Suppressor macrophage treated with lipopolysaccharide for 4 hours (primary cell): ENCODE measurements around the gene DBP.
A peak's percentile ranks its signal among the peaks of the same experiment; 100 is the strongest.
"Not testable (repeated sequence)": the region's sequence is repeated elsewhere in the genome, so short reads cannot be mapped to it uniquely, and the experiment has no call there.

Experiments used
- DNase-seq: peaks from one replicate; pipeline ENCODE4 v3.0.0-alpha.2; 2020

DBP gene

DNA sequence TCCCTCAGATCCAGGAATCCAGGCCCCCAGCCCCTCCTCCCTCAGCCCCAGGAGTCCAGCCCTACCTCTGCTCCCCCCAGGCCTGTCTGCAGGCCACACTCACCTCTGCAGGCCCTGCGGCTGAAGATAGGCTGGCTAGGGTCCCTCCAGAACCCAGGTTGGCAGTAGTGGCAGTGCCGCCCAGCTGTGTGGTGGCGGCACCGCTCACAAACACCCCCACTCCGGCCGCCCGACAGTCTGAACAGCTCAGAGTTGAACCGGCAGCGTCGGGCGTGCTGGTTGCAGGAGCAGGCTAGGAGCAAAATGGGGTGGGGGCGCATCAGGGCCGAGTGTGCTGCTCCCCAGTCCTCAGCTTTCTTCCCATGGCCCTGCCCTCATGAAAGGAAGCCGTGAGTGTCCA lies 27.3 kb upstream of the DBP start:
- no peak for DNase-seq

DNA sequence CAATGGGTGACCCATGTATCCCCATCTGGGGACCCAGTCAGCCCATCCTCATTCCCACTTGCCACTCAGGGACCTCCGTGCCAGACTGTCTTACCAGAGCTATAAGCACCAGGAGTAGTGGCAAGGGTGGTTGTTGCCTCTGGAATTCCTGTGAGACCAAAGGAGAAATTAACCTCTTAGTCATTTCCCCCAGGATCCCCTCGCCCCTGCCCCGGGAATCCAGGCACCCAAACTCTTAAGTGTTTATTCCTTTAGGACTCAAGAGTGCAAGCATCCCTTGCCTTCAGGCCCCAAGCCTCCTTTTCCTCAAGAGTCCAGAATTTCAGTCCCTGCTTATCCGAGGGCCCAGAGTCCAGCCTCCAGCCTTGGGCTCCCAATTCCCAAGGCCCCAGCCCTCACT lies 26.5 kb upstream of the DBP start:
- no peak for DNase-seq

DNA sequence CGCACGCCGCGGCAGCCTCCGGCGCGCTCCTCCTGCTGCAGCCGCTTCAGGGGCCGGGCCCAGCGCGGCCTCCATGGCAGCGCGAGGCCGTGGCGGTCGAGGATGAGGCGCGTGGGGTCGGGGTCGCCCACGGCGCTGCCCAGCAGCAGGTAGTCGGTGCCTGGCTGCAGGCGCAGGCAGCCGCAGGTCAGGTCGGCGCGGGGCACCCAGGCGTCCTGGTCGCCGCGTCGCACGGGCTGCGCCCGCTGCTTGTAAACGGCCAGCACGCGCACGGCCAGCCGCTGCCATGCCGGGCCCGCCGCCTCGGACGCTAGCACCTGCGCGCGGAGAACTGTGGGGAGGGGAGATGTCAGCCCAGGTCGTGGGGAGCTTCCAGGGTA lies 24.5 kb upstream of the DBP start:
- DNase-seq = no peak

DNA sequence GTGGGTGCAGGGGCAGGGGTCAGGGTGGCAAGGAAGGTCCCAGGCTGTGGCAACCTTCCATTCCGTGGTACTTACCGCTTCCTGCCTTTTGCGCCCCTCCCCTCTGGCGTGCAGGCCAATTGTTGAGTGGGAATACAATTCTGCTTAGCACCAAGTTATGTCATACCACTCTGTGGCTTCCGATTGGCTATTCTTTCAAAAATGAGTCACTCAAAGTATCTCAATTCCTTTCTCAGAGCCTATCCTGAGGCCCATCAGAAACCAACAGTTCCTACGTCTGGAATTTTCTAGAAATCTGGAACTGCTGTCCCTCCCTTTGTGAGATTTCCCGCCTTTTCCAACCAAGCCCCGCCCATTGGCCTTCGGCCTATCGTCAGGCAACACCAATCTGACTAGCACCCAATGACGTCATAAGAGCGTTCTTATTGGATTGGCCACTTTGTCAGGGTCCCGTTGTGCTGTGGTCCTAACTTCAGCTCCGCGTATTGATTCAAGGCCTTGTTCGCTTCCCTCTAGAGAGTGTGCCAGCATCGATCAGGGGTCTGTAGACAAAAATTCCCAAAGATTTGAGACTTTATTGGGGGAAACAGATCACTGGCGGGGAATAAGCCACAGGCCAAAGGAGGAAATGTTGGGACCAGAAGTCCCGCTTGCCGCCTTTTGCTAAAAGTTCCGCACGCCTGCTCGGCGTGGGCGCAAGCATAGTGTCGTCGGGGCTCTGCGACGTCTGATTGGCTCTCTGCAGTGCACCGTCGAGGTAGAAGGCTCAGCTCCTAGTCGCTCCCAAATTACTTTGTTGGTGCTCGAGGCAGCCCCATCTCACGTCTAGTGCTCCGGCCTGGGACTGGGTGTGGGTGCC lies 23.9 kb upstream of the DBP start:
- DNase-seq = peak; percentile 94

DNA sequence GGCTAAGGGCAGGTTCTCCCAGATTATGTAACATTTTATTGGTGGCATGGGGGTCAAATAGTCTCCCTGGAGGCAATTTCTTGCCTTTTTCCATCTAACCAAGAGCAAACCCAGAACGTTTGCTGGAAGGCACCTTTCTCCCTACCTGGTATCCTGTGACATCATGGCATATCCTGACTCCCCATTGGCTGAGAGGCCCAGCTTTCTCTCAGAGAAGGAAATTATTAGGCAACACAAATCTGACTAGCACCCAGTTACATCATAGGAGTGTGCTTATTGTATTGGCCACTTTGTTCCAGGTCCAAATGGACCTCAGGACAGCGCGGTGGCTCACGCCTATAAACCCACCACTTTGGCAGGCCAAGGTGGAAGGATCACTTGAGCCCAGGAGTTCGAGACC lies 22.6 kb upstream of the DBP start:
- DNase-seq = peak; percentile 45

DNA sequence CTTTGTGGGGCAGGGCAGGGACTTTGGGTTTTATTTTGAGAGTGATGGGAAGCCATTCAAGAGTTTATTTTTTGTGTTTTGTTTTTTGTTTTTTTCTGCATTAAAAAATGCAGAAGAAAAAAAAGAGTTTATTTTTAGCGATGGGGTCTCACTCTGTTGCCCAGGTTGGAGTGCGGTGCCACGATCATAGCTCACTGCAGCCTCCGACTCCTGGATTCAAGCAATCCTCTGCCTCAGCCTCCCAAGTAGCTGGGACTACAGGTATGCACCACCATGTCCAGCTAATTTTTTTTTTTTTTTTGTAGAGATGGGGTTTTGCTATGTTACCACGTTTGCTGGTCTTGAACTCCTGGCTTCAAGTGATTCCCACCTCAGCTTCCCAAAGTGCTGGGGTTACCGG lies 21.3 kb upstream of the DBP start:
- DNase-seq = no peak

DNA sequence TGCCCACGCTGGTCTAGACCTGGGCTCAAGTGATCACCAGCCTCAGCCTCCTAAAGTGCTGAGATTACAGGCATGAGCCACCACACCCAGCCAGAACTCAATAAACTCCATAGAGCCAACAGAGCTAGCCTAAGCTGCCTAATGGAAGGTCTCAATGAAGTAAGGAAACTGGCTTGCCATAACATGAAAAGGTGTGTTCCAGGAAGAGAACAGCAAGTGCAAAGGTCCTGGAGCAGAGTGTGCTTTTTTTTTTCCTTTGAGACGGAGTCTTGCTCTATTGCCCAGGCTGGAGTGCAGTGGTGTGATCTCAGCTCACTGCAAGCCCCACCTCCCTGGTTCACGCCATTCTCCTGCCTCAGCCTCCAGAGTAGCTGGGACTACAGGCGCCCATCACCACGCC lies 20.6 kb upstream of the DBP start:
- DNase-seq = not testable (repeated sequence)

DNA sequence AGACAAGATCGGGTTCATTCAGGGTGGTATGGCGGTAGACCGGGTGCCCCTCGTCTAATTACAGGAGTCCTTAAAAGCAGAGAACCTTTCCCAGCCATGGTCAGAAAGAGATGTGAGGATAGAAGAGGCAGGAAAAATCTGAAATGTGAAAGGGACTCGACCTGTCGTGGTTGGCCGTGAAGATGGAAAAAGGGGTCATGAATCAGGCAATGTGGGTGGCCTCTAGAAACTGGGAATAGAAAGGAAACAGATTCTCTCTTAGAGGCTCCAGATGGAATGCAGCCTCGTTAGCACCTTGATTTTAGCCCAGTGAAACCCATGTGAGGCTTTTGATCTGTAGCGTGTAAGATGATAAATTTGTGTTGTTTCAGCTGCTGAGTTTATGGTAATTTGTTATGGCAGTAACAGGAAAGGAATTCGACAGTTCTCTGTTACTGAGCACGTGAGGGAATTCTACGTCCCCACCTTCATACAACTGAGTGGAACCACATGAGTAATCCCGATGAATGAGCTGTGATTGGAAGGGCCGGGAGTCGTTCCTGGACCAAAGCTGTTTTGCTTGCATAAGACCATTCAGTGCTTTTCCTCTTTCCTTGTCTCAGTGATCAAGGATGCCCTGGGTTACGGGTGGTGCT lies 19.8 kb upstream of the DBP start:
- DNase-seq = no peak

DNA sequence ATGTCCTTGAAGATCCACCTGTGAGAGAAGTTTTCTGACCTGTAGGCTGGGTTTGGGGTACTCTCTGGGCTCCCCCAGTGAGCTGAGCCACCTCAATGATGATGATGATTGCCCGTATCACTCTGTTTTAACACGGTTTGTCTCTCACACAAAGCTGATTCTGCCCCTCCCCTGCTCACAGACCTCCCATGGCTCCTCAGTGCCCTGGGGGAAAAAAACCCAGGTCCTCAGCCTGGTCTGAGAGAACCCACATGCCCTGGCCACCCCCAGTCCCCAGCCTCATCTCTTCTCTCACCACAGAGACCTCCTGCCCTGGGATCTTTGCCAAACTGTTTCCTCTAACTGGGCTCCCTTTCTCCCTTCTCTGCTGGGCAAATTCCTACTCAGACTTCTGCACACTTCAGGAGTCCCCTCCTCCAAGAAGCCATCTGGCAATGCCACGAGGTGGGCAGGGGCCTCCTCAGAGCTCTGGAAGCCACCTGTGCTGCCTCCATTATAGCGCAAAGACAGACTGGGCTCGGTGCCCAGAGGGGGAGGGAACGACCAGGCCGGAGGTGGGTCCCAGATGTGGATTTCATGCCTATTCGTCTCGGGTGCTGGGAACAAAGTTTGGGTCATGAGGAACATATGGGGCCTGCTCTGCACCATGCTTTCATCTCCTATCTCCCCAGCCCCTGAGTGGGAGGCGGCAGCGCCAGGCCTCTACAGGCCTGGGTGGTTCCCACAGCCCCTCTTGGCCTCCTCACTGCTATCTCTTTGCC lies 17.3 kb upstream of the DBP start:
- no peak for DNase-seq

DNA sequence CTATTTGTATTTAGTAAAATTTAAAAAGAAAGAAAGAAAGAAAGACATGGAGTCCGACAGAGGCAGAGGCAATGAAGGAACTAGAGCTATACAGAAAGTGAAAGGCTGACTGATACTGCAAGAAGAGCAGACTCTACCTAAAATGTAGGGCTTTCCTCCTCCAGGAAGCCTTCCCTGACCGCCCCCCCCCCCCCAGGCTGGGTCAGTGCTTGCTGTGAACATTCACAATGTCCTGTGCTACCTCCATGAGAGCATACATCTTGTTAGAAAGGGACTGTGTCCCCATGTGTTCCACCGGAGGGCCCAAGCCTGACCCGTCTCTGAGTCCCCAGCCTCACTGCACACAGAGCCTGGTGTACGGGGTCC lies 14.5 kb upstream of the DBP start:
- DNase-seq = no peak

DNA sequence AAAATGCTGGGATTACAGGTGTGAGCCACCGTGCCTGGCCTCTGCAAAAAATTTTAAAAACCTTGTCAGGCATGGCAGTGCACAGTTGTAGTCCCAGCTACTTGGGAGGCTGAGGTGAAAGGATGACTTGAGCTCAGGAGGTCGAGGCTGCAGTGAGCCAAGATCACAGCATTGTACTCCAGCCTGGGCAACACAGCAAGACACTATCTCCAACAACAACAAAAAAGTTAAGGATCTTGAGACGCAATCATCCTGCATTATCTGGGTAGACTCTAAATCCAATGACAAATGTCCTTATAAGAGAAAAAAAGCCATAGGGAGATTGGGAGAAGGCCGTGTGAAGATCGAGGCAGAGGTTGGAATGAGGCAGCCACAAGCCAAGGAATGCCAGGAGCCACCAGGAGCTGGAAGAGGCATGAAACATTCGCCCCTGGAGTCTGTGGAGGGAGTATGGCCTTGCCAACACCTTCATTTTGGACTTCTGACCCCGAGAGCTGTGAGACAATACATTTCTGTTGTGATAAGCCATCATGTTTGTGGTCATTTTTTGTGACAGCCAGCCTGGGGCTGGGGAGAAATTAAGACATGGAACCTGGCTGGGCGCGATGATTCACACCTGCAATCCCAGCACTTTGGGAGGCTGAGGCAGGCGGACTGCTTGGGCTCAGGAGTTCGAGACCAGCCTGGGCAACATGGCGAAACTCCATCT lies 13.9 kb upstream of the DBP start:
- DNase-seq = no peak

DNA sequence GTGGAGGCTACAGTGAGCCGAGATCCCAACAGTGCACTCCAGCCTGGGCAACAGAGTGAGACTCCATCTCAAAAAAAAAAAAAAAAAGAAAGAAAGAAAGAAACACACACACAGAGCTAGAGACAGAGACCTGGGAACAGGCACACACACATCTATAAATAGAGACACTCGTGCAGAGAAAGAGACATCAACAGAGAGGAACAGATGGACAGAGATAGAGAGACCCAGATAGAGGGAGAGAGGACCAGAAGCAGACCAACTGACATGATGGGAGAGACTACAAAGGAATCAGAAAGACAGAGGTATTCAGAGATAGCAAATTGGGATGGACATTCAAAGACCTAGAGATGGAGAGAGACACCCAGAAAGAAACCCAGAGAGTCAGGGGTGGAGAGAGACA lies 11.0 kb upstream of the DBP start:
- DNase-seq = no peak

DNA sequence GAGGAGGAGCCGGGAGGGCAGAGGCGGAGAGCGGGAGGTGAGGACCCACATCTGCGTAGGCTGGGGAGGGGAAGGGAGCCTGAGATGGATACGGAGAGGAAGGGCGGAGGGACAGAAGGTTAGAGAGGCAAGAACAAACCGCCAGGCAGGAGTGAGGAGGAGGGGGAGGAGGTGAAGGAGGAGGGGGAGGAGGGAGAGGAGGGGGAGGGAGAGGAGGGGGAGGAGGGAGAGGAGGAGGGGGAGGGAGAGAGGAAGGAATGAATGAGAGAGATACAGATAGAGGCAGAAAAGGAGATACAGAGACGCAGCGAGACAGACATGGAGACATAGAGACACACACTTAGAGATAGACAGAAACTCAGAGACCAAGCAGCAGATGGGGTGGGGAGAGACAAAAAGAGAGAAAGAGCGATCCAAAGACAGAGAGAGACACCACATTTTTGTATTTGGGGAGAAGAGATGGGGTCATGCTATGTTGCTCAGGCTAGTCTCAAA lies 9.6 kb upstream of the DBP start:
- DNase-seq = no peak

DNA sequence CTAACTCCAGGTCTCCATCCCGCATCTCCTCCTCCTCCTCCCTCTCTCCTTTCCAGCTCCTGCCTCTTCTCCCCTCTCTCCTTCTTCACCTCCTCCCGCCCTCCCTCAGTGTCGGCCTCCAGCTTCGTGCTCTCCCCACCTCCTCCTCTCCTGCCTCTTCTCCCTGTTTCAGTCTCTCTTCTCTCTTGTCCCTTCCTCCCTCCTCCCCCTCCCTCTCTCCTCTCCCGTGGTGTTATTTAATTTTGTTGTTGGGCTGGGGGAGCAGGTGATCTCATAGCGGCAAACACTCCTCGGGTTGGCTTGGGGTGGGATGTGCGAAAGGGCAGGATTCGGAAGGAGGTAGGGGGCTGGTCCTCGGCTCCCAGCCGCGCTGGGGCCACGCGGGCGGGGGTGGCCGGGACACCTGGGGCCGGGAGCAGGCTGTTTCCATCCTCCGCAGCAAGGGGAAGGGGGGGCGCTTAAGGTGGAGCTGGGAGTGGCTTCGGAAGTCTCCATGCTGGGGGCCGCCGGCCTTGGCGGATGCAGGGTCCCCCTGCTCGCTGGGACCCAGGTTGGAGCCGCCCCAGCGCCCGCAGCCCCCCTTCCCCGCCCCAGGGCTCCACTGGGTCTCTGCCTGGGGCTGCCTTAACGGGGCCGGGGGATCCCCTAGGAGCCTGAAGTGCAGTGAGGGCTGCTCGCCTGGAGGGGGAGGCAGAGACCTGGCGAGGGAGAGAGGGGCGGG lies 9.0 kb upstream of the DBP start, which contains the start of gene CA11:
Gene CA11, minus strand, starts transcription at position 187 of the 721 bp plus-strand sequence. CDS start 555 bp downstream, outside the sequence.
- DNase-seq = peak; percentile 84

DNA sequence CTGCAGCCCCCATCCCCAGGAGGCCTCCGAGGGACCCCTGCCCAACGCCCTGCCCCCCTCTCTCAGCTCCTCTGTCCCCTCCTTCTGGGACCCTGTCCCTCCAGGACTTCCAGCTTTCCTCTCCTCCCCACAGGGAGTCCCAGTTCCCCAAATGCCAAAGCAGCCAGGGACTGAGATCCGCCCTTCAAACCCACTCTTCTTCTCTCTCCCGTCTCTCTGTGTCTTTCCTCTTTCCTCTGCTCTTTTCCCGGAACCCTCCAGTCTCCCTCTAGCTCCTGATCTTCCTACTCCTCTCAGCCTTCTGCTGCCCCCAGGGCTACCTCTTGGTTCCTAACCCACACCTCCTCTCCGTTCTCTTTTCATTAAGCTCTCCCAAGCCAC lies 8.4 kb upstream of the DBP start:
- DNase-seq = no peak

DNA sequence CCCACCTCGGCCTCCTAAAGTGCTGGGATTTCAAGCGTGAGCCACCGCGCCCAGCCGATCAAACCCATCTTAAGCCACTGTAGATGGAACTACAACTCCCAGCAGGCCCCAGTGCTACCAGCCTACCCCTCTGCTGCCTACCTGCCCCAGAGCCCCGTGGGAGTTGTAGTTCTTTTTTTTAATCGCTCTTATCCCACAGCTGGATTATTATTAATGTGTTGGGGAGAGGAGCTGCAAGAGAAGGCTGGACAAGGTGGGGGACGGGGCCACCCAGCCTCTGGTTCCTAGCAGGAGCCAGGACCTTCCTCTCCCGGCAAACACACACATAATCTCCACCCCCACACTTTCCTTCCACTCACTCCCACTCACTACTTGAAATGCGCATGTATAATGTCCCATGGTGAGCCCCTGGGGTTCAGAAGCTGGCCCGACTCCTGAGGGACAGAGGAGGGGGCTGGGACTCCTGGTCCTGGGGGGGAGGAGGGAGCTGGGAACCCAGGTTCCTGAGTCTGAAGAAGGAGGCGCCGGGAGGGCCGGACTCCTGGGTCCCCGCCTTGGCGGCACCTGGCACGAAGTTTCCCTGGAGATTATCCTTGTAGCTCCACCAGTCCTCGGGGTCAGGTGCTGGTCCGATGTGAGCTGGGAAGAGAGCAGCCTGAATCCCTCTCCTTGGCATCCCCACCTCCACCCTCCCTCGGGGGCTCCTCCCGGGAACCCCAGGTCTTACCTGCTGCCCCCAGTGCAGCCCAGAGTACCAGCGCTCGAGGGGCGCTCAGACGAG lies 7.8 kb upstream of the DBP start:
- peak; percentile 75 for DNase-seq

DNA sequence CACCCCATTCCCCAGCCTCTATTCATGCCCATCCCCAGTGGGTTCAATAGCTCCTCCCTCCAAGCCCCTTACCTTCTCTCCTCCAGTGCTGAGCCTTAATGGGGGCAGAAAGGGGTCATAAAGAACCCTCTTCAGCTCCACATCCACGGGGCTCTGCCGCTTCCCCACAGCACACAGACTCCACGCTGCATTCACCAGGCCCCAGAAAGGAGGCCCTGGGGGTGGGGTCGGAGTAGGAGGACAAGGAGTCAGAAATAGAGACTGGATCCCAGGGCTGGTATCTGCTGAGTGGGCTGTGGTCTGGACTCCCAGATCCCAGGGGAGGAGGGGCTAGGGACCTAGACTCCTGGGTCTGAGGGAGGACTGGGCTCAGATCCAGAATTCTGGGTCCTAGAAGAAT lies 7.2 kb upstream of the DBP start:
- DNase-seq = no peak

DNA sequence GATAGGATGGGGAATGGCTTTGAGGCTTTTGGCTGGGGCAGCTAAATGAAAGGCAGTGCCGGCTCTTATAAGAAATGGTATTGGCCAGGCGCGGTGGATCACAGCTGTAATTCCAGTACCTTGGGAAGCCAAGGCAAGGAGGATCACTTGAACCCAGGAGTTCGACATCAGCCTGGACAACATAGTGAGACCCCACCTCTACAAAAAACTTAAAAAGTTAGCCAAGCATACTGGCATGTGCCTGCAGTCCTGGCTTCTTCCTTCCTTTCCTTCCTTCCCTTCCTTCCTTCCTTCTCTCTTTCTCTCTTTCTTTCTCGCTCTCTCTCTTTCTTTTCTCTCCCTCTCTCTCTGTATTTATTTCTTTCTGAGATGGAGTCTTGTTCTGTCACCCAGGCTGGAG lies 5.7 kb upstream of the DBP start:
- DNase-seq = no peak

DNA sequence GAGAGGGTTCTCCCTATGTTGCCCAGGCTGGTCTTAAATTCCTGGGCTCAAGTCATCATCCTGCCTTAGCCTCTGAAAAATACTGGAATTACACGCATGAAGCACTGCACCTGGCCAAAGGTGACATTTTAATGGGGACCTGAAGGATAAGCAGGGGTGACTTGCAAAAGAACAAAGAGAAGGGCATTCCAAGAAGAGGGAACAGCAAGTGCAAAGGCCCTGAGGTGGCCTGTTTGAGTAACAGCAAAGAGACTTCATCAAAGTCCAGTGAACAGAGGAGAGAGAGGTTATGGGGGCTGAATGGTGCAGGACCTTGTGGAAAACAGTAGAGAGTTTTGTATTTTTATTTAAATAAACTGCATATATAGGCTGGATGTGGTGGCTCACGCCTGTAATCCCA lies 4.7 kb upstream of the DBP start:
- DNase-seq = no peak

DNA sequence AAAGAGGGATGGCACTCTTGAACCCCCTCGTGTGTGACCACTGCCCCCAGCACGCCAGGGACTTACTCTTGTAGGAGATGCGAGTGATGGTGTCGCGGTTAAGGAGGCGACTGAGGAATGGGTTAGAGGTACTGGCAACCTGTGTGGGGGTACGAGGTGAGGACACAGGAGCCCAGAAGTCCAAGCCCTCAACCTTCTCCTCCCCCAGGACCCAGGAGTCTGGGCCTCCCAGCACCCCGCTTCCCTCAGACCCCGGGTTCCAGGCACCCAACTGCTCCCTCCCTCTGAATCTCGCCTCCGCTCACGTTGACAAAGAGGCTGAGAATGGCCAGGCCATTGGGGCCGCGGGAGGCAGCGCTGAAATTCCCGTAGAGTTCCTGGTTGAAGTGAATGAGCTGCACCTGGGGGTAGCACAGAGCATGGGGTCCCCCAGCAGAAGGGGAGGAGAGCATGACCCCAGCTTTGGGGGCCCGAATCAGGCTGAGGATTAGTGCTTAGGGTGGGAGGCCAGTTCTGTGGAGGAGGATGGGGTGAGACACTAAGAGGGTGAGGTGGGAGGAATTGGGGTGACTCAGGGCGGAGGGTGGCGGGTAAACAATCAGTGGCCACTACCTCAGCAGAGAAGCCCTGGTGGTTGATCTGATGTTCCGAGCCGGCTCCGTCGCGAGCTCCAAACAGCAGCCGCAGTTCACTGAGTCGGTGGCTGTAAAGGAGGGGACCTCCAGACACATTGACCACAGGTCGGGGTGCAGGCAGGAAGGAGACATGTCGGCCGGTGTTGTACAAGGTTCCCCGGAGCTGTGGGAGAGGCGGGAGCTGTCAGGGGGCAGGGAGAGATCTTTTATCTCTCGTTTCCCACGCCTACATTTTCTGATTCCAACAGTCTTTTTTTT lies 2.5 kb upstream of the DBP start:
- no peak for DNase-seq
